NCI-H446 treated with DMSO at 0.1 percent for 48 hours (cell line): Measurements from ENCODE around the gene AQP12B.

Source experiments
- DNase-seq: peaks from one replicate; lab custom pipeline; 2025; lab: John Stamatoyannopoulos, UW

AQP12B gene

GRCh38 chr2:240632306-240632721 lies 50.4 kb downstream of the AQP12B start:
- no peak for DNase-seq

- DNase-seq = no peak
Measured at GRCh38 chr2:240631548-240632305, 51.0 kb downstream of the AQP12B start.

GRCh38 chr2:240630771-240631547 lies 51.7 kb downstream of the AQP12B start:
- DNase-seq = no peak

- DNase-seq = no peak
Measured at GRCh38 chr2:240629968-240630770, 52.5 kb downstream of the AQP12B start.

- DNase-seq = no peak
Measured at GRCh38 chr2:240629619-240629967, 53.1 kb downstream of the AQP12B start.

- no peak for DNase-seq
Measured at GRCh38 chr2:240628808-240629618, 53.7 kb downstream of the AQP12B start.

- DNase-seq = no peak
Measured at GRCh38 chr2:240628507-240628807, 54.2 kb downstream of the AQP12B start.

- no peak for DNase-seq
Measured at GRCh38 chr2:240627736-240628506, 54.8 kb downstream of the AQP12B start.

- DNase-seq = no peak
Measured at GRCh38 chr2:240626531-240627300, 56.0 kb downstream of the AQP12B start.
